Measurements from ENCODE around the gene CFAP100.

- TF ChIP-seq GATA3 (IDR thresholded peaks at IDR 0.05; ENCODE audit: low read depth, low read length) (no peak), GATA2 (IDR thresholded peaks at IDR 0.05; ENCODE audit: low read depth, low read length) (no peak)
Measured at GRCh38 chr3:126466886-126467610, 72.3 kb downstream of the CFAP100 start.
